ENCODE results near the gene RARA.
A peak's percentile ranks its signal among the peaks of the same experiment; 100 is the strongest.

Gene RARA

GRCh38 chr17:40316571-40317344, 7.8 kb downstream of the RARA start:
- peaks cover 33% of the 10 kb centered on the region for H3K4me1 ChIP-seq (ENCODE audit: control insufficient read depth, insufficient read depth, low read length)
- peak overlapping the region; percentile 18 for H3K4me3 ChIP-seq (ENCODE audit: low read depth, low read length)
- CTCF ChIA-PET: interaction anchor here (0.6 to 6.0 kb wide), 24 partner anchors 9 to 683 kb away, joined by 3 to 85 read pairs (median 4); partner anchors contain the start of gene CDC6
- H3K9me3 ChIP-seq (ENCODE audit: control insufficient read depth, insufficient read depth, low read depth, low read length): no peaks in the 10 kb centered on the region
- peak overlapping the region; percentile 20; the same call in 1 of the 2 replicates for H3K27ac ChIP-seq (ENCODE audit: extremely low read depth, low read depth, low read length)
- POLR2A ChIA-PET: interaction anchor here (0.5 to 4.0 kb wide), 19 partner anchors 10 to 317 kb away, joined by 3 to 43 read pairs (median 6); partner anchors contain the start of genes CDC6 and TOP2A
- H3K36me3 ChIP-seq (ENCODE audit: control insufficient read depth in 2 of 2, insufficient read depth in 1 of 2, low read length in 2 of 2): no peaks in the 10 kb centered on the region
- TF ChIP-seq KLF1 (tag by site-specific recombination; IDR thresholded peaks at IDR 0.05) (peak; percentile 62), GLIS1 (tag by site-specific recombination; IDR thresholded peaks at IDR 0.05) (peak; percentile 95), ZNF394 (tag by site-specific recombination; IDR thresholded peaks at IDR 0.05; ENCODE audit: borderline replicate concordance) (no peak), TRIM28 (IDR thresholded peaks at IDR 0.05; ENCODE audit: borderline replicate concordance, low read length) (no peak), ZBTB8A (tag by site-specific recombination; IDR thresholded peaks at IDR 0.05) (no peak), REPIN1 (tag by site-specific recombination; IDR thresholded peaks at IDR 0.05; ENCODE audit: low read depth) (no peak), KLF10 (tag by site-specific recombination; IDR thresholded peaks at IDR 0.05) (peak; percentile 44; the same call in 1 of the 2 replicates), ZNF26 (tag by site-specific recombination; IDR thresholded peaks at IDR 0.05) (no peak), TSHZ1 (tag by site-specific recombination; IDR thresholded peaks at IDR 0.05; ENCODE audit: borderline replicate concordance) (0 out of 2 replicates have a peak, but pooled peaks have one; percentile 37), ZNF626 (tag by site-specific recombination; IDR thresholded peaks at IDR 0.05) (no peak), ZSCAN23 (tag by site-specific recombination; IDR thresholded peaks at IDR 0.05) (peak; percentile 13; the same call in 1 of the 2 replicates), ZNF335 (tag by site-specific recombination; conservative IDR thresholded peaks at IDR 0.05) (peak; percentile 87), ZNF112 (tag by site-specific recombination; IDR thresholded peaks at IDR 0.05) (no peak), ZNF555 (tag by site-specific recombination; conservative IDR thresholded peaks at IDR 0.05) (no peak), ZNF624 (tag by site-specific recombination; IDR thresholded peaks at IDR 0.05) (no peak), KLF7 (tag by site-specific recombination; IDR thresholded peaks at IDR 0.05; ENCODE audit: borderline replicate concordance) (peak; percentile 31; the same call in 1 of the 2 replicates), ZNF366 (tag by site-specific recombination; conservative IDR thresholded peaks at IDR 0.05) (0 out of 2 replicates have a peak, but pooled peaks have one; percentile 36), ZNF645 (tag by site-specific recombination; IDR thresholded peaks at IDR 0.05) (no peak), ZNF658 (tag by site-specific recombination; IDR thresholded peaks at IDR 0.05) (no peak), SCRT2 (tag by site-specific recombination; IDR thresholded peaks at IDR 0.05) (peak; percentile 57), WT1 (tag by site-specific recombination; IDR thresholded peaks at IDR 0.05) (peak; percentile 52; the same call in 1 of the 2 replicates), ZNF610 (tag by site-specific recombination; IDR thresholded peaks at IDR 0.05; ENCODE audit: borderline replicate concordance) (no peak), ZNF140 (tag by site-specific recombination; IDR thresholded peaks at IDR 0.05) (no peak), KLF8 (tag by site-specific recombination; IDR thresholded peaks at IDR 0.05) (peak; percentile 53; the same call in 1 of the 2 replicates), ZNF521 (tag by site-specific recombination; IDR thresholded peaks at IDR 0.05) (no peak), TCF7L2 (IDR thresholded peaks at IDR 0.05; ENCODE audit: borderline replicate concordance, low read depth, low read length) (no peak), ZNF157 (tag by site-specific recombination; IDR thresholded peaks at IDR 0.05) (no peak), OVOL3 (tag by site-specific recombination; IDR thresholded peaks at IDR 0.05) (no peak), ZNF514 (tag by site-specific recombination; IDR thresholded peaks at IDR 0.05) (no peak), ZNF558 (tag by site-specific recombination; IDR thresholded peaks at IDR 0.05) (no peak)
- TF ChIP-seq, protein P1, sequence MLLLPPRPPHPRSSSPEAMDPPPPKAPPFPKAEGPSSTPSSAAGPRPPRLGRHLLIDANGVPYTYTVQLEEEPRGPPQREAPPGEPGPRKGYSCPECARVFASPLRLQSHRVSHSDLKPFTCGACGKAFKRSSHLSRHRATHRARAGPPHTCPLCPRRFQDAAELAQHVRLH (tag by site-specific recombination; IDR thresholded peaks at IDR 0.05): no peak
- TF ChIP-seq, protein P2, sequence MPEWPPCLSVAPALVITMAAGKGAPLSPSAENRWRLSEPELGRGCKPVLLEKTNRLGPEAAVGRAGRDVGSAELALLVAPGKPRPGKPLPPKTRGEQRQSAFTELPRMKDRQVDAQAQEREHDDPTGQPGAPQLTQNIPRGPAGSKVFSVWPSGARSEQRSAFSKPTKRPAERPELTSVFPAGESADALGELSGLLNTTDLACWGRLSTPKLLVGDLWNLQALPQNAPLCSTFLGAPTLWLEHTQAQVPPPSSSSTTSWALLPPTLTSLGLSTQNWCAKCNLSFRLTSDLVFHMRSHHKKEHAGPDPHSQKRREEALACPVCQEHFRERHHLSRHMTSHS (tag by site-specific recombination; IDR thresholded peaks at IDR 0.05): no peak
